ENCODE results near the gene GSTA2.
"Not testable (repeated sequence)": the region's sequence is repeated elsewhere in the genome, so short reads cannot be mapped to it uniquely, and the experiment has no call there.

The GSTA2 gene

DNA sequence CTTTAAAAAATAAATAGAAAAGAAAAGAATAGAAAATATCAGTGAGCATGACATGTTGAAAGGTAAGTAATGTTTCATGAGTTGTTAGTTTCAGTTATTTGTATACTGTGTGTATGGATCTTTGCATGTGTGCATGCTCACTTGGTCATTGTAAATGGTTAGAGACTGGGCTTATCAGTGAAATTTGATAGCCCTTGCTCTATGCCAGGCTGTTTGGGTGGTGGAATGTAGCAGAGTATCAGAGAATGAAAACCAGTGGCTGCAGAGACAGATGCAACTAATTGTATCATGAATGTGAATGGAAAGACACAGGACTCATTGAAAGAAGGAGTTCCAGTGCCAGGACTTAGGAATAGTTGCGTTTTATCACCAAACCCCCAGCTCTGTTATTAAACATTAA is 4.2 kb downstream of the GSTA2 start:
- DNase-seq = no peak

DNA sequence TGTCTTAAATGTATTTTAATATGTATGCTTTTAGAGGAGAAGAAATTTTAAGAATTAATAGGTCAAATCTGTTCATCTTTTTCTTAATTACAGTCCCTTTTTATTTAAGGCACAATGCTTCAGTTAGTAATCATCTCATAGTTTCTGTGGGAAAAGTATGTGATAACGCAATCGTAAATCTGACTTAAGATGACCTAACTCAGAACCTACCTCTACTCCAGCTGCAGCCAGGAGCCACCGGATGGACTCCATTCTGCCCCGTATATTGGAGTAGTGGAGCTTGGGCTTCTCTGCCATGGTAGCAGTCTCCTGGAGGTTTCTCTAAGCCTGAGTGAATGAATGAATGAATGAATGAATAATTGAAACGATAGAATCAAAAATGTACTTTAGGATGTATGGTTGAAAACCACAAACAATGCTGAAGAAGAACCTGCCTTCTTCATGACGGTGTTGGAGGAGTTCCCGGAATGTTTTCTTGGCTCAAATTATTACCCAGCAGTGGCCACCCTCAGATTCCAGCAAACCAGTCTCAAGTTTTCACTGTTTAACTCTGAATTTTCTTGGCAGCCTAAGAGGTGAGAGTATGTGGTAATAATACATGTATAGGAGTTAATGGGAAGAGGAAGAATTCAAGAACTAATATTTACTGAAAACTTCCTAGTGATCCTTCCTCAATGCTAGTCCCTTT is 5.5 kb downstream of the GSTA2 start:
- DNase-seq = not testable (repeated sequence)

DNA sequence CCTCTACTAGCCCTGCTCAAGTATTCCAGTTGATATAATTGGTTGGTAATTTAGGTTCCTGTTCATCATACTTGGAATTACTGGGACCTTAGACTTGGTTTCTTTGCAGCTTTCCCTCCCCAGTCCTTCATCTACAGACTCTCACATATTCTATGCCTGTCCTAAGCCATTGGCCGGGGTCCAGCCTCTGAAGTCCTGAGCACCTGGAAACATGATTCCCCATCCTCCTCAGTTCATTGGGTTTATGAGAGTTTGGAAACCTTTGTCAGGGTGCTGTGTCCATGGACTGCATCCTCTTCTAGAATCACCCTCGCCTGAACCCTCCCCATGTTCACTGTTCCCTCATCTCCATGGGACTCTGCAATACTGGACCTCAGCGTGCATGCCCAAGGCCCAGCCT is 8.8 kb downstream of the GSTA2 start:
- DNase-seq = no peak

DNA sequence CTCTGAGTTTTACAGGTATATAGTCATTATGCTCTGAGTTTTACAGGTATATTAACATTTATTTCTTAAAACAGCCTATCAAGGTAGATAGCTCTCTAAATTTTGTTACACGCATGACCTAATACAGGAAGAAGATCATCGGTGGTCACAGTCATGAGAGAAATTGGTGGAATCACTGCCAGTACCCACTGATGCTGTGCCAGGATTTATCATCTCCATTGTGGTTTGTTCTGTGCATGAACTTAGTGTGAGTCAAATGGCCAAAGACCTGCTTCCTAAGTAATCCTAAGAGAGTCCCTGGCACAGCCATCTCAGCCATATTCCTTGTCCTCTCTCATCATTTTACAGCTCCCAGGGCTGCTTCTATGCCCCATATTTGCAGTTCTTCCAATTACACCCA is 10.1 kb downstream of the GSTA2 start:
- DNase-seq = not testable (repeated sequence)

DNA sequence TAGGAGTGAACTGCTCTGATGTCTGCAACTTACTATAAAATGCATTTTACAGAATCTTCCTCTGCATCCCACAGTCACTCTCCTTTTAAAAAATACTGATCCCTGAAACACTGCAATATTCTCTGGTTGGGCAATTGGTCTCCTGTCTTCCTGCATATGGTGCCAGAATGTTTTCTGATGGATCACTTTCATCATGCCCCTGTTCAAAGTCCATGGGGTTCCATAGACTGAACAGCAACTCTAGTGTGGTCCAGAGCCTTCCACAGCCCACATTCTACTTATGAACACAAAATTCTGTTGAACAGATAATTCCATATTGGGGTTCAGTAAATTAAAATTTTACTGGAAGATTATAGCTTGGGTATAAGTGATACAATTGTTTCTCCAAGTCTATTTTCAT is 11.0 kb downstream of the GSTA2 start:
- DNase-seq = no peak

DNA sequence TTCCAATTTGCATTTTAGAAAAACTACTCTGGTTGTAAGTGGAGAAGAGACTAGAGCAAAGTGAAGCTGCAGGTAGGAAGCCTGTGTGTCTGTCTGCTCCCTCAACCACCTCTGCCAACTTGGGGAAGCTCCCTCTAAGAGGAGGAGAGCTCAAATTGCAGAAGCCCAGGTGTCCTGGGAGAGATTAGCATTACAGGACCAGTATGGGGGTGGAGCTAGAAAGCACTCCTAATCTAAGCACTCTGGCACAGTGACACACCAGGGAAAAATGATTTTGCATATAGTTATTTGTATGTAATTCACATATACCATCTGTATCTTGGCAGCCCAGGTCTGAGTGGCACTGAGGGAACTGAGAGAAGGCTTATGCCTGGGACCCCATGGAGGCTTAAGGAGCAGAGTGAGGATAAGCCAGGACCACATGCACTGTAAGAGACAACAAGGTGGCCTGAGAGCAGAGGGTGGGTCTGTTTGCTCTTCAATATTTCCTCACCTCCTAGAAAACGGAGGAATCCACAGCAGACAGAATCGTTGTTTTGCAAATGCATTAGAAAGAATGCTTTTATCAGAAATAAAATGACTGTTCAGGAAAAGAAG is 13.6 kb downstream of the GSTA2 start:
- peak; percentile 60 for DNase-seq

DNA sequence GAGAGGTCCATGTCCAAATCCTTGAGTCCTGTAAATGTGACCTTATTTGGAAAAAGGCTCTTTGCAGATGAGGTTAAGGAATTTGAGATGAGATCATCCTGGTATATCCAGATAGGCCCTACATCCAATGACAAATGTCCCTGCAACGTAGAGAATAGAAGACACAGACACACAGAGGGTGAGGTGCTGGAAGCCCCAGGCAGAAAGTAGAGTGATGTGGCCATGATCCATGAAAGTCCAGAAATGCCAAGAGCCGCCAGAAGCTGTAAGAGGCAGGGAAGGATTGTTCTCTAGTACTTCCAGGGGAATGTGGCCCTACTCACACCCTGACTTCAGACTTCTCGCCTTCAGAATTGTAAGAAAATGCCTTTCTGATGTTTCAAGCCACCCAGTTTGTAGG is 16.0 kb downstream of the GSTA2 start:
- not testable (repeated sequence) for DNase-seq

DNA sequence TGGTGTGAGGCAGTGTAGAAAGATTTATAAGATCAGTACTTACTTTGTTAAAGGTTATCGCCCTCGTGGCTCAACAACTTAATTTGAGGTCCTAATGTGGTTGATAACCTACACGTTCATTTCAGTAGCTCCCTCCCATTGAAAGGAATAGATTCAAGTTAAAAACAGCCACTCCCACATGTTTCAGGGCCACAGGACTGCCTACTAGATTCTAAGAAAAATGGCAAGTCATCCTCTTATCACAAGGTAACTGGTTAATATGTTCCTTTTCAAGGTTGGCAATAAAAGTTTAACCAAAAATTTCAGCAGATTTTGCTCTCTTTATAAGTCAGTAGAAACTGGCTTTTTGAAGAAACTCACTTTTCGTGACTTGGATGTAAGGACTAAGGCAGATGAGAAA is 17.1 kb downstream of the GSTA2 start:
- DNase-seq = no peak

DNA sequence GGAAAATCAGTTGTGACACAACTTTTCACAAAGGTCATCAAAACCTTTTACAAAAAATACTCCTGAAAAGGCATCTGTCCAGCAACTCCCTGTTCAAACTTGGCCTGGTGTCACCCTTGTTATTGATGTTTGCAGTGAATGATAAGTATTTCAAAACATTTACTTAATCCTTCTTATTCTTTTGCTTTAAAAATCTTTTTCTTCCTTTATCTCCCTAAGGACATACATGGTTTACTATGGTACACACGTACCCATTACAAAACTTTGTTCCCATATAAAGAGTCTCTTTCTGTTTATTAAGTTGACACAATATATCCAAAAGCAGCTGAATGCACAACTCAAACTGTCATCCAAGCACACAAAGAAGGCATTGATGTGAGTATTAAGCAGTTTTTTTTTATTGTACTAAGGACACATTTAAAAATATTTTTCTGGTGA is 17.5 kb downstream of the GSTA2 start:
- no peak for DNase-seq

DNA sequence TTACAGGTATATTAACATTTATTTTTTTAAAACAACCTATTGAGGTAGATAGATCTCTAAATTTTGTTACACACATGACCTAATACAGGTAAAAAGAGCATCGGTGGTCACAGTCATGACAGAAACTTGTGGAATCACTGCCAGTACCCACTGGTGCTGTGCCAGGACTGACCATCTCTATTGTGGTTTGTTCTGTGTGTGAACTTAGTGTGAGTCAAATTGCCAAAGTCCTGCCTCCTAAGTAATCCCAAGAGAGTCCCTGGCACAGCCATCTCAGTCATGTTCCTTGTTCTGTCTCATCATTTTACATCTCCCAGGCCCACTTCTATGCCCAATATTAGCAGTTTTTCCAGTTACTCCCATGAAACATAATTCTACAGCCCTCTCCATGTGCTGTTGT is 21.4 kb downstream of the GSTA2 start:
- DNase-seq = no peak

DNA sequence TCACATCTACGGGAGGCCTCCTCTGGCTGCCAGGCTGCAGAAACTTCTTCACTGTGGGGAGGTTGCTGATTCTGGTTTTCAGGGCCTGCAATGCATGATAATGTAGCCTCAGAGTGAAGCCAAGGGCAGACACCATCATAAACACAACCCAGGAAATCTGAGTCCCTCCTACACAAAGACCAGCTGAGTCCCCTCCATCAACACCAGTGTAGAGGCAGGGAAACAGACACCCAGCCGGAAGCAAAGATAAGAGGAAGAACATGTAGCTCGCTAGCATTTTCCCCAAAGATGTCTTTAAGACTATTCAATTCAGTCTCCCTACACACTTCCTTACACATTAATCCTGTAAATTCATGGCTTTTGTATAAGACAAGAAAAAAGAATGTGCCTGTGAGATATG is 23.6 kb downstream of the GSTA2 start:
- DNase-seq = no peak

DNA sequence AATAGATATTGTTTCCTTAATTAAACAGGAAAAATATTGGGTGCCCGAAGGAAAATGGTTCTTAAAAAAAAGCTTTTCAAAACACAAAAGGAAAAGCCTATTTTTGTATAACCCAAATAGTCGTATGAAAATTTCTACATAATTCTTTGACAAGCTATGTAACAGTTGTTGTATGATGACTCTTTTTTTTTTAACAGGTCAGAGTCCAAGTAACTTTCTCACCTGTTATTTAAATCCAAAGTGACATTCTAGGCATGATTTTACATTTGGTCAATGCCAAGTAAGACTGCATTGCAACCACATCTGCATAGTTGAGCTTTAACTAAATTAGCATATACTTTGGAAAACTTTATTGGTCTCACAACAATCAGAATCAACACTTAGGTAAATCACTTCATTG is 24.1 kb downstream of the GSTA2 start:
- DNase-seq = no peak

DNA sequence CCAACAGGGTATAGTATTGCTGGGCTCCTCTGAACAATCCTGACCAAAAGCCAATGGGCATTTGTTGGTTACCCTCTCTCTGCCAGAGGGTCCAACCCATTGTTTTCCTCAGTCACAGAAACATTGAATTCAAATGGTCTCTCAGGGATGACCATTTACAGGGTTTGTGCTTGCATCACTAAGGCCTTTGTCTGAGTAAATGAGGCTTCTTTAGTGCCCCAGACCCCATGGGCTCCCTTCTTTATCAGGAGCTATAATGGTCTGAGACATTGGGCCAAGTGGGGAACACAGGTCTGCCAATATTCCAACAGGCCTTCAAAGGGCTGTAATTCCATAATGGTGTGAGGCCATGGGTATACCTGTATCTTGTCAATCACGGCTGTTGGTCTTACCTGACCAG is 27.1 kb downstream of the GSTA2 start:
- DNase-seq = no peak

DNA sequence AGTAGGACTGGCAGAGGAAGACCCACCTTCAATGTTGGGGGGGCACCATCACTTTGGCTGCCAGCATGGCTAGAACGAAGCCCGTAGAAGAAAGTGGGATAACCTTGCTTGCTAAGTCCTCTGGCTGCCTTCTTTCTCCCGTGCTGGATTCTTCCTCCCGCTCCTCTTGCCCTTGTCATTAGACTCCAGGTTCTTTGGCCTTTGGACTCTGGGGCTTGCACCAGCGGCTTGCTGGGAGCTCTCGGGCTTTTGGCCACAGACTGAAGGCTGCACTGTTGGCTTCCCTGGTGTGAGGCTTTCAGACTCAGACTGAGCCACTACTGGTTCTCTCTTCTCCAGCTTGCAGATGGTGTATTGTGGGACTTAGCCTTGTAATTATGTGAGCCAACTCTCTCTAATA is 28.2 kb downstream of the GSTA2 start:
- DNase-seq = no peak

DNA sequence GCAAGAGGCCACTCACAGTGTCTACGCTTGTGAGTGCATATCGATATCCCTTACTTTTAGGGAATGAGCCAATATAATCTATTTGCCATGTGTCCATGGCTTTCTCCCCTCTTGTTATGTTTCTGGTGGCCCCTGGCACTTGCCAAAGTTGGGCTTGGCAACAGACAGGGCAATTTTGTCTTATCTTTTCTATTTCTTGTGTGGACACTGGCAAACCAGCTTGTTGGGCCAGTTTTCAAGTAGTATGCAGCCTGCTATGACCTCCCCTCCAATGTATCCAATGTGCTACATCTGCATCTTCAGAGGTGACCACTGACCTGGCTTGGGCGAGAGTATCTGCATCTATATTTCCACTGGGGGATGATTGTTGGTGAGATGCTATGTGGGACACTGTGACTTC is 29.2 kb downstream of the GSTA2 start:
- no peak for DNase-seq

DNA sequence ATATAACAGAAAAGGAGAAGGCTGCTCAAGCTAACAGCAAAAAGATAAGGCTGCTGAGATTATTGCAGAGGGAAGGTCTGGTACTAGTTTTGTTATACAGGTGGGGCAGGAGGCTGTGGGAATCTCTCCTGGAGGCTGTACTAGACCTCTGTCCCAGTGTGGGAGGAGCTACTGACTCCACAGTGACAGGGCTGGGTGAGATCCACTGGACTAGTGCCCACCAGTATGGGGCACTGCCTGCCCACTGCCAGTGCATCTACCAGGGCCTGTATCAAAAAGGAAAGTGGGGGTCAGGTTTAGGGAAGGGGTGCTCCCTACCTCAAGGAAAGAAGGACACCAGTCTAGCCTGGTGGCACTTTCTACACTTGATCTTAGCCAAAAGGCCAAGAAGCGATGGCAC is 30.1 kb downstream of the GSTA2 start:
- no peak for DNase-seq

DNA sequence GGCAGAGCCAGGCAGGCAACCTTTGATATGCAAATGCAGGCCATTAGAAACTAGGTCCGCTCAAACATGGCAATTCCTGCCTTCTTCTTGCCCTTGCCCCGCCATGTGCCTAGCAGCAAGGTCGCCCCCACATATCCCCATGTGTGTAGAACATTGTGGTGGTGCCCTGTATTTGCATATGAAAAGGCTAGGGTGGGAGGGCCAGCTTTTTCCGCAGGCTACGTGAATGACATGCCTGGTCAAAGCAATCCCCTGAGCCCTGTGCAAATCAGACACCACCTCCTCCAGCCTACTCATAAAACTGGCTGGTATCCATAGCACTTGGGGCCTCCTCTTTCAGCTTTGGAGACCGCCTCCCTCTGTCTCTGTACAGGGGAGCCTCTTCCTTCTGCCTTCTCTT is 31.6 kb downstream of the GSTA2 start:
- peak; percentile 5 for DNase-seq

DNA sequence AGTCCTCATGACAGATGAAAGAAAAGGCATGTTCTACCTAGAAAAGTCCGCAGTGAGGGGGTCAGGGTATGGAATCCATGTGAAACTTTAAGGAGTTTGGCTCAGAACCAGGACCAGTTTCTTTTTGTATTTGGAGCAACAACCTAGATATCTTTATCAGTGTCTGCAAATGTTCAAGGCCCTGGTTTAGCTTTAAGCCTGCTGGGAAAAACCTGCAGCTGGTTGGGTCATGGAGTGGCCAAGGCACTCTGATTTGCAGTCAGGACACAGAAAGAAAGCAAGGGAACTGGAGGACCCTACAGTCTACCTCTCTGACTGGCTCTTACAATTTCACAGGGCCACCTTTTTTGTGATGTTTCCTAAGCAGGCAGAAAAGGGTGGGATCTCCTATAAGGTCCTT is 33.7 kb downstream of the GSTA2 start:
- DNase-seq = no peak

DNA sequence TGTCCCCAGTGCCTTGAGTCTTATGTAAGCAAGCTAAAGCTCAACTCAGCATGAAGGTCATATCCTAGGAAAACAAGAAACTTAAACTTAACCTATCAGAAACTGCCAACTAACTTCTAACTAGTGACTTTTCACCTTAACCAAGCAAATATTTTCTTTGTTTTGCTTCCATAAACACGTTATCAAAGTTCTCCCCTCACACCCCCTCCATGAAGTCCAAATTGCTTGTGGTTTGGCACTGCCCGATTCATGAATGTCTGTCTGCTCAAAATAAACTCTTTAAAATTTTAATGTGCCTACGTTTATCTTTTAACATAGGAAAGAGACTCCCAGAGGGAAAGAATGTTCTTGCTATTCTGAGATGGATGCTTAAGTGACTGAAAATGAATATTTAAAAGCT is 34.9 kb downstream of the GSTA2 start:
- DNase-seq = no peak

DNA sequence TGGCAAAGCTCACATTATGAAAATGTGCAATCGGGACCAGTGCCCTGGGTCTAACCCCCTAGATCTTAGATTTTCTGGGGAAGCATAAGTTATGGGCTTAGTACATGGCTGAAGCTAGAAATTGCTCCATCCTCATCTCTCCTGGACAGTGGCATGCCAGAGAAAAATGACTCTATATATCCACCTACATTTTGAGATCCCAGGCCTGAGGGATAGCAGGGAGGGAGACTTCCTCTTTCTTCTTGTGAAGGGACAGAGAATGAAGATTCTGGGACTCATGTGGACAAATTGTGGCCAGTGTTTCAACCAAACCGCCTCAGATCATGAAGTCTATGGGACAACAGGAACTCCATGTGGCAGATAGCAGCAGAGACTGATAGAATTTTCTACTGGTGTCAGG is 35.4 kb downstream of the GSTA2 start:
- no peak for DNase-seq

DNA sequence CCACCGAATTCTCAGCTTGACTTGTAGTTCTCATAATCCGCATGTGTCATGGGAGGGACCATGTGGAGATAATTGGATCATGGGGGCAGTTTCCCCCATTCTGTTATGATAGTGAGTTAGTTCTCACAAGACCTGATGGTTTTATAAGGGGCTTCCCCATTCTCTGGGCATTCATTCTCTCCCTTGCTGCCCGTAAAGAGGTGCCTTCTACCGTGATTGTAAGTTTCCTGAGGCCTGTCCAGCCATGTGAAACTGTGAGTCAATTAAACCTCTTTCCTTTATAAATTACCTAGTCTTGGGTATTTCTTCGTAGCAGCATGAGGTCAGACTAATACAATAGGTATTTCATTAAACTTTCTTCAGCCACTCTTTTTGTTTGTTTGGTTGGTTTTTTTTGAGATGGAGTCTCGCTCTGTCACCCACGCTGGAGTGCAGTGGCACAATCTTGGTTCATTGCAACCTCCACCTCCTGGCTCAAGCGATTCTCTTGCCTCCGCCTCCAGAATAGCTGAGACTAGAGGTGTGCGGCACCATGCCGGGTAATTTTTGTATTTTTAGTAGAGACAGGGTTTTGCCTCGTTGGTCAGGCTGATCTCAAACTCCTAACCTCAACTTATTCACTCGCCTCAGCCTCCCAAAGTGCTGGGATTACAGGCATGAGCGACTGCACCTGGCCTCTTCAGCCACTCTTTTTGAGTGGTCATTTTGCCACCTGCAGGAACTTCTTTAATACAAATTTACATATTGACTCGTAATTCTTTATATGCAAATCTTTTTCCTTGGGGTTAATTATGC is 36.3 kb downstream of the GSTA2 start:
- peak; percentile 51 for DNase-seq

DNA sequence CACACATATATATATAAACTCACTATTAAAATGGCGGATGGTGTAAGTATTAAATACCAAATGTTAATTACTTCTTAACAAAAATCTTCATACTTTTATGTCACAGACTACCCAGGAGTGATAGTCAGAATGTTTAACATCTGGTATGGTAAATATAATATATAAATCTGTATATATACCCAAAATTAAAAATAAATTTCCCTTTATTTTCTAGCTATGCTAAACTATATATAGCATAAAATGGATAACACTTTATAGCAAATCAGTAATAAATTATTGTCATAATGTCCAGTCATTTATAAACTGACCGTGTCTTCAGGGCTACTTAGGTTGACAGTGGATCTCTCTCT is 37.1 kb downstream of the GSTA2 start:
- no peak for DNase-seq

DNA sequence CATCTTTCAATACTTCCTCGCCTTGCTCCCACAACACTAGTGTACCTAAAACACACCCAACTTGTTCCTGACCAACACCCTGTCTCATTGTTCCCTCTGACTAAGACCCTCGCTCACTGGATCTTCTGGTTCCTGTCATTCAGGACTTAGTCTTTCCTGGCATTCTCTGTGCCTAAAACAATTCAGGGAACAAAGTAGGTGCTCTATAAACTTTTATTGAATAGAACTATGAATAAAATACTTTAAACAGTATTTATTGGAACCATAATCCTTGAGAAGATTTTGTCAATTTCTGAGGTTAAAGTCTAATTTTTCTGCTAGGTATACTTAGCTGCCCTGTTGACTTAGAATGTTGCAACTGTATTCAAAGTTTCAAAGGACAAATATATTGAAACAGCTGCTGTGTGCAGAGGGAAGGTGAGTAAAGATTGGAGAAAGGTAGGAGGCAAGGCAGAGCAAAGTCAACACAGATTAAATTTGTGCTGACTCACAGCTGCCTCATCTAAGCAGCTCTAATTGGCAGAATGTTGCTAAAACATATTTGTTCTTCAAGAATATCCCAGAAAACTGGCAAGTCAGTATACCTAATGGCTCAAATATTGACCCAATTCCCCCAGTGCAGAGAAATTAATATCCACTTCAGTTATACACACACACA is 37.6 kb downstream of the GSTA2 start:
- DNase-seq = peak; percentile 95

DNA sequence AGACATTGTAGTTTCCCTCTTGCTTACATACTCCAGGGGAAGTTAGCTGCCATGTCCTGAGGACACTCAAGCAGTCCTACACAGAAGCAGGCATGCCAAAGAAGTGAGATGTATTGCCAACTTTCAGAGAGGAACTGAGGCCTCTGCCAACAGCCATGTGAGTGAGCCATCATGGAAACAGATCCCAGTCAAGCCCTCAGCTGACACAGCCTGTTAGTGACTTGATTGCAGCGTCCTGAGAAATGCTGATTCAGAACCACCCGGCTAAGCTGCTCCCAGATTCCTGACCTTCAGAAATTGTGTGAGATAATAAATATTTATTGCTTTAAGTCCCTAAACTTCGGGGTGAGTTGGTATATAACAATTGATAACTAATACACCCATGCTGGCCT is 38.1 kb downstream of the GSTA2 start:
- DNase-seq = peak; percentile 53
